NOMO-1 treated with dmso at 0.1 percent for 144 hours (cell line): Measurements from ENCODE around the gene LRMDA.
A peak's percentile ranks its signal among the peaks of the same experiment; 100 is the strongest.

Experiments
- DNase-seq: peaks from one replicate; lab custom pipeline; 2025; ENCODE audit not compliant: unreplicated experiment; lab: John Stamatoyannopoulos, UW

Gene LRMDA

GRCh38 chr10:75418712-75419111, 12.7 kb upstream of the LRMDA start:
- no peak for DNase-seq

GRCh38 chr10:75422913-75423312, 8.5 kb upstream of the LRMDA start:
- DNase-seq: no peak

- no peak for DNase-seq
These were observed 6.9 kb upstream of the LRMDA start for GRCh38 chr10:75424571-75424970.

GRCh38 chr10:75425291-75426079, 5.9 kb upstream of the LRMDA start:
- DNase-seq: no peak

- no peak for DNase-seq
These were observed 4.5 kb upstream of the LRMDA start for GRCh38 chr10:75426880-75427279.

- DNase-seq: no peak
These were observed 3.5 kb upstream of the LRMDA start for GRCh38 chr10:75427951-75428350.

- DNase-seq: peak; percentile 50
These were observed 2.8 kb upstream of the LRMDA start for GRCh38 chr10:75428434-75429158.

- DNase-seq: no peak
These were observed 2.1 kb upstream of the LRMDA start for GRCh38 chr10:75429159-75429827.

- peak; percentile 76 for DNase-seq
These were observed 1.2 kb upstream of the LRMDA start for GRCh38 chr10:75430000-75430763.

- no peak for DNase-seq
These were observed 752 bp downstream of the LRMDA start for GRCh38 chr10:75432176-75432575.

- DNase-seq: no peak
These were observed 1.3 kb downstream of the LRMDA start for GRCh38 chr10:75432763-75433162.

- DNase-seq: no peak
These were observed 1.8 kb downstream of the LRMDA start for GRCh38 chr10:75433216-75433615.

GRCh38 chr10:75434291-75434690, 2.9 kb downstream of the LRMDA start:
- no peak for DNase-seq

GRCh38 chr10:75435291-75435690, 3.9 kb downstream of the LRMDA start:
- no peak for DNase-seq

- no peak for DNase-seq
These were observed 5.5 kb downstream of the LRMDA start for GRCh38 chr10:75436896-75437295.

GRCh38 chr10:75437693-75438092, 6.3 kb downstream of the LRMDA start:
- DNase-seq: no peak

GRCh38 chr10:75438275-75438674, 6.9 kb downstream of the LRMDA start:
- DNase-seq: no peak

GRCh38 chr10:75439811-75440210, 8.4 kb downstream of the LRMDA start:
- no peak for DNase-seq

- DNase-seq: no peak
These were observed 8.9 kb downstream of the LRMDA start for GRCh38 chr10:75440271-75440793.

- DNase-seq: no peak
These were observed 9.8 kb downstream of the LRMDA start for GRCh38 chr10:75441196-75441595.

GRCh38 chr10:75441682-75442081, 10.3 kb downstream of the LRMDA start:
- no peak for DNase-seq
